Activated naive CD8-positive, alpha-beta T cell treated with anti-CD3 and anti-CD28 coated beads, Interleukin-2, amount 50 U/mL, for 16 hours (primary cell): ENCODE results near the gene DDX54.
"Not testable (repeated sequence)": the region's sequence is repeated elsewhere in the genome, so short reads cannot be mapped to it uniquely, and the experiment has no call there.

Experiments
- DNase-seq: peaks from one replicate; pipeline ENCODE4 v3.0.0-alpha.2; 2020; ENCODE audit warnings: low read depth, low spot score

DDX54 gene

GRCh38 chr12:113120670-113121370 lies 64.5 kb downstream of the DDX54 start:
- DNase-seq, result no peak

GRCh38 chr12:113119980-113120669 lies 65.2 kb downstream of the DDX54 start:
- no peak for DNase-seq

GRCh38 chr12:113118142-113118541 lies 67.1 kb downstream of the DDX54 start:
- DNase-seq, result no peak

- not testable (repeated sequence) for DNase-seq
Measured at GRCh38 chr12:113117684-113118083, 67.6 kb downstream of the DDX54 start.

GRCh38 chr12:113116875-113117274 lies 68.4 kb downstream of the DDX54 start:
- no peak for DNase-seq

- DNase-seq, result no peak
Measured at GRCh38 chr12:113115455-113116126, 69.7 kb downstream of the DDX54 start.

- DNase-seq, result no peak
Measured at GRCh38 chr12:113114447-113115178, 70.7 kb downstream of the DDX54 start.

GRCh38 chr12:113113397-113113796 lies 71.9 kb downstream of the DDX54 start:
- no peak for DNase-seq

- DNase-seq, result no peak
Measured at GRCh38 chr12:113112043-113112899, 73.0 kb downstream of the DDX54 start.

- DNase-seq, result no peak
Measured at GRCh38 chr12:113111247-113111646, 74.0 kb downstream of the DDX54 start.

GRCh38 chr12:113109872-113110599 lies 75.2 kb downstream of the DDX54 start:
- no peak for DNase-seq

- DNase-seq, result no peak
Measured at GRCh38 chr12:113109360-113109759, 75.9 kb downstream of the DDX54 start.

- DNase-seq, result no peak
Measured at GRCh38 chr12:113108308-113108707, 77.0 kb downstream of the DDX54 start.
